ENCODE data around the gene TTC39A.
A peak's percentile ranks its signal among the peaks of the same experiment; 100 is the strongest.

TTC39A gene

DNA sequence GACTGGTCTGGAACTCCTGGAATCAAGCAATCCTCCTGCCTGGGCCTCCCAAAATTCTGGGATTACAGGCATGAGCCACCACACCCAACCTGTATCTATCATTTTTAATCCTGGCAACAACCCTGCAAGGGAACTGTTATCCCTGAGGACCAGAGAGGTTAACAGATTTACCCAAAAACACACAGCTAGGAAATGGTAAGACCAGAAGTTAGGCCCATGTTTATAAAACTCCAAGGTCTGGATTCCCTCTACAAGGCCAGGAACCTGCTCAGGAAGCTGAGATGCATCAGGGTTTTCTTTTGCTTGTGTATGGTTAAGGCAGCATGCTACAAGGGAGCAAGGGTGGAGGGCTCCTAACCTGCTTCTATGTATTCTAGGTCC lies 17.8 kb upstream of the TTC39A start:
- TF ChIP-seq, protein P1, sequence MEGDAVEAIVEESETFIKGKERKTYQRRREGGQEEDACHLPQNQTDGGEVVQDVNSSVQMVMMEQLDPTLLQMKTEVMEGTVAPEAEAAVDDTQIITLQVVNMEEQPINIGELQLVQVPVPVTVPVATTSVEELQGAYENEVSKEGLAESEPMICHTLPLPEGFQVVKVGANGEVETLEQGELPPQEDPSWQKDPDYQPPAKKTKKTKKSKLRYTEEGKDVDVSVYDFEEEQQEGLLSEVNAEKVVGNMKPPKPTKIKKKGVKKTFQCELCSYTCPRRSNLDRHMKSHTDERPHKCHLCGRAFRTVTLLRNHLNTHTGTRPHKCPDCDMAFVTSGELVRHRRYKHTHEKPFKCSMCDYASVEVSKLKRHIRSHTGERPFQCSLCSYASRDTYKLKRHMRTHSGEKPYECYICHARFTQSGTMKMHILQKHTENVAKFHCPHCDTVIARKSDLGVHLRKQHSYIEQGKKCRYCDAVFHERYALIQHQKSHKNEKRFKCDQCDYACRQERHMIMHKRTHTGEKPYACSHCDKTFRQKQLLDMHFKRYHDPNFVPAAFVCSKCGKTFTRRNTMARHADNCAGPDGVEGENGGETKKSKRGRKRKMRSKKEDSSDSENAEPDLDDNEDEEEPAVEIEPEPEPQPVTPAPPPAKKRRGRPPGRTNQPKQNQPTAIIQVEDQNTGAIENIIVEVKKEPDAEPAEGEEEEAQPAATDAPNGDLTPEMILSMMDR (IDR thresholded peaks at IDR 0.05; ENCODE audit: unreplicated experiment in 3 of 3) = no peak
- Mint-ChIP-seq H3K4me1 (peaks cover 5% of the 10 kb centered on the region), H3K27ac (no peak overlapping the region), H3K9me3 (no peaks in the 10 kb centered on the region), H3K36me3 (ENCODE audit: low read depth) (no peaks in the 10 kb centered on the region), H3K4me3 (no peak overlapping the region), H3K27me3 (ENCODE audit: low read depth) (peaks cover 41% of the 10 kb centered on the region)

DNA sequence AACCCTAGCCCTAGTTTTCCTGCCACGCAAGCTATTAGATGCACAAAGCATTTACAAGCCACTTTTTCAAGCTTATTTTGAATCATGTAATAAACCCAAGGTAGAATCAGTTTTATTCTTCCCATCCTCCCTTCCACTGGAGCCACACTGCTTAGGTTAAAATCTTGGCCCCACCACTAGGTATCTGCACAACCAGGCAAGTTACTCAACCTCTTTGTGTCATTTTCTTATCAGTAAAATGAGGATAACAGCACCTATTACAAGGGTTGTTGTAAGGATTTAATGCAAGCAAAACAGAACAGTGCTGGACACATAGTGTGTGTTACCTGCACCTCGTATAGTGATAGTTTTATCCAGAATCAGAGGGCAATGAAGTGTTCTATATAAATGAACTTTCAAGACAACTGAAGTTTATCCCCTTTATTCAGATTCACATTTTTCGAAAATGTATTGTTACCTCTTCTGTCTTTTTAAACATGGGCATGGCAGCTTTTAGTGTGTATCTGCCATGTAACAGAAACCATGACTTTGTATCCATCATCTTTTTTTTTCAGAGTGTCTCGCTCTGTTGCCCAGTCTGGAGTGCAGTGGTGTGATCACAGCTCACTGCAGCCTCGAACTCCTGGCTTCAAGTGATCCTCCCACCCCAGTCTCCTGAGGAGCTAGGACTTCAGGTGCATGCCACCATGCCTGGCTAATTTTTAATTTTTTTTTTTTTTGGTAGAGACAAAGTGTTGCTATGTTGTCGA lies 17.2 kb upstream of the TTC39A start:
- TF ChIP-seq, protein P1 (IDR thresholded peaks at IDR 0.05; ENCODE audit: unreplicated experiment in 3 of 3) = no peak
- Mint-ChIP-seq H3K4me3 (no peak overlapping the region), H3K36me3 (ENCODE audit: low read depth) (no peaks in the 10 kb centered on the region), H3K27ac (no peak overlapping the region), H3K27me3 (ENCODE audit: low read depth) (peaks cover 47% of the 10 kb centered on the region), H3K4me1 (peaks cover 5% of the 10 kb centered on the region), H3K9me3 (no peaks in the 10 kb centered on the region)

DNA sequence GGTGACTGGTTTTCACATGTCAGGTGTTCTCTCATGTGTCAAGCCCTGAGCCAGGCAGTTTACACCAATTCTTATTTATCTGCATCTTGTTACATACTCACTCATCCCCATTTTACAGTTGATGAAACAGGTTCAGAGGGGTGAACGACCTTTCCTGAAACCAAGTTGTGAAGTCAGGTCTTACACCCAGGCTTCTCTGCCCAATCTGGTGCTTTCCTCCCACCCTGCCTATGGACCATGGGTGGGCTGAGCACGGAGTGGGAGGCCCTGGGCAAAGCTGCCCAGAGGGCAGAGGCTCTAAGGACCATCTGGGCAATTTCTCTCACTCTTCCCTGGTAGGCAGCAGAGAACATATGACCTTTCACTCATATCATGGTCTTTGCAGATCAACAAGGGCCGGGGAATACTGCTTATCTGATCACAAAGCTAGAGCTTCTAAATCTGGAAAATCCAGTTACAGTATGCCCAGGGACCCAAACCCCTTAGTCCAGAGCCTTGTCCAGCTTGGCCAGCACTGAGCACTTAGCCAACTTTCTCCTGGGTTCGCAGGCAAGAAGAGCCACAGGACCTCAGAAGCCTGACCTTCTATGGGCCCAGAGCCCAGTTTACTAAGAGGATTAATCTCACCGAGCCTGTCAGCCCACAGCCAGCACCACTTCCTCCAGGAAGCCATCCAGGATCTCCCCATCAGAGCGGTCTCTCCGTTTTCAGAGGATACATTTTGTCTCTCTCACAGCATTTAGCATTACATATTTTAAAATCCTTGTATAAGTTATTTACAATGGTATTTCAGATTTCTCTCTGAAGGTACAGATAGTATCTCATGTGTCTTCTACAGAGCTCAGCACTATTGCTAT lies 16.0 kb upstream of the TTC39A start:
- H3K4me1 Mint-ChIP-seq = no peaks in the 10 kb centered on the region
- H3K9me3 Mint-ChIP-seq = no peaks in the 10 kb centered on the region
- H3K27ac Mint-ChIP-seq = no peak overlapping the region

DNA sequence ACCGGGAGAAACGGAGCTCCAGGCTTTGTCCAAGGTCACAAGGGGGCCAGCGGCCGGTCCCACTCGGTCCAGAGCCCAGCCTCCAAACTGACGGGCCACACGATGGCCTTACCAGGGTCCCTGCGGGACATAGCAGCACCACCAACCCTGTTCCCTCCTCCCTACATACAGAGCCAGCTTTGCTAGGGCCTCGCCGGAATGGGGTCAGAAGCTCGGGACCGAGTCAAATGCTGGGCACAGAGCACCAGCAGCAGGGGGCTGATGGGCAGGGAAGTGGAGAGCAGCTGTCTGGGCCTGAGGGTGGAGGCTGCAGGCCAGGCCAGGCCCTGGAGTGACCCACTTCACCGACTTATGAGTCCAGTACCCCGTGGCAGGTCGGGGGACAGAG lies 14.9 kb upstream of the TTC39A start:
- TF ChIP-seq, protein P1 (IDR thresholded peaks at IDR 0.05; ENCODE audit: unreplicated experiment in 3 of 3) = no peak
- Mint-ChIP-seq H3K4me1 (no peaks in the 10 kb centered on the region), H3K9me3 (no peaks in the 10 kb centered on the region), H3K4me3 (no peak overlapping the region), H3K36me3 (ENCODE audit: low read depth) (no peaks in the 10 kb centered on the region), H3K27me3 (ENCODE audit: low read depth) (peaks cover 67% of the 10 kb centered on the region), H3K27ac (no peak overlapping the region)

More for the DNA sequence above, 16.0 kb upstream of the TTC39A start:
- peaks cover 60% of the 10 kb centered on the region for H3K27me3 Mint-ChIP-seq (ENCODE audit: low read depth)
- no peaks in the 10 kb centered on the region for H3K36me3 Mint-ChIP-seq (ENCODE audit: low read depth)
- no peak overlapping the region for H3K4me3 Mint-ChIP-seq
- TF ChIP-seq, protein P1 (IDR thresholded peaks at IDR 0.05; ENCODE audit: unreplicated experiment in 3 of 3) = no peak

DNA sequence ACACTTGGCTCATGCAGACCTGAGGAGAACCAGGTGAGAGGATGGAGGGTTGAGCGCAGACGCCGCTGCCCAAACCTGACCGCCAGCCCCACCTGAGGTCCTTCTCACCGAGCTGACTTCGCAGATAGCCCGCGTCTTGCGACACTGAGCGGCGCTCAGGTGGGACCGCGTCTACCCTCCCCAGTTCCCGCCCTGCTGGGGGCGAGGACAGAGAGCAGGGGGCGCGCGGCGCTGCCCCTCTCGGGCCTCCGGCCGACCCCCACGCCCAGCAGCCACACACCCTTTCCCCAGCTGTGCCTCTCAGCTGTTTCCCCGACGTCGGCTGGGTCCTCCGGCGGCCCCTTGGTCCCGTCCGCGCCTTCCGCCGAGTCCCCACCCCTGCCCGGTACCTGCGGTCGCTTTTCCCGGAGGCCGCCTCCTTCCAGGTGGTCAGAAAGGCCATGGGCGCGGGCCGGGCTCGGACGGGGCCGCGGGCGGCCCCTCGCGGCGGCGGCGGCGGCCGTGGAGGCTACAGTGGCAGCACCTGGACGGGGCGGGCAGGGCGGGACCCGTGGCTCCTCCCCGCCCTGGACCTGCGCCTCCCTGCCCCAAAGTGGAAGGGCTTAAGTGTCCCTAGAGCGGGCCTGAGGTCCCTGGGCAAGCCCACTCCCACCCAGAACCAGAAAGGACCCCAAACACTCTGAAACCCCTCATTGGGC lies 14.4 kb upstream of the TTC39A start:
- H3K27me3 Mint-ChIP-seq (ENCODE audit: low read depth) = peaks cover 72% of the 10 kb centered on the region
- no peak overlapping the region for H3K27ac Mint-ChIP-seq
- H3K36me3 Mint-ChIP-seq (ENCODE audit: low read depth) = no peaks in the 10 kb centered on the region
- TF ChIP-seq, protein P1 (IDR thresholded peaks at IDR 0.05; ENCODE audit: unreplicated experiment in 3 of 3) = peak in 1 of 3 experiments; percentile 20
- H3K4me1 Mint-ChIP-seq = no peaks in the 10 kb centered on the region
- H3K4me3 Mint-ChIP-seq = peak overlapping the region in 1 of 3 experiments; percentile 49
- H3K9me3 Mint-ChIP-seq = no peaks in the 10 kb centered on the region
